Esophagus muscularis mucosa (tissue), 4 donors: ENCODE data around the gene PDE1A.

ENCODE experiments used
- EP300 ChIP-seq: sonication (generic); formaldehyde crosslinking; IDR thresholded peaks from one replicate; pipeline ENCODE4 v1.6.1; 2017; ENCODE audit warnings: antibody characterized with exemption
- POLR2A ChIP-seq: fragments of 450-650 bp; IDR thresholded peaks from one replicate; pipeline ENCODE4 v1.6.1; 2017; ENCODE audit warnings: antibody characterized with exemption, moderate library complexity, mild to moderate bottlenecking, low read depth
- POLR2AphosphoS5 ChIP-seq, 2 donors: sonication (generic); formaldehyde crosslinking; IDR thresholded peaks; one replicate each; pipeline ENCODE4 v1.6.1; 2017; ENCODE audit warnings: antibody characterized with exemption in 2 of 2
- TF ChIP-seq, protein P1 (sequence below), 3 experiments: fragments of 200-600 bp in 2 of 3; fragments of 450-650 bp in 1 of 3; sonication (generic) in 2 of 3; IDR thresholded peaks; one replicate each; pipeline ENCODE4 v1.5.1; 2017 to 2019; ENCODE audit warnings: antibody characterized with exemption in 3 of 3, mild to moderate bottlenecking in 2 of 3, moderate library complexity in 1 of 3

DNA sequence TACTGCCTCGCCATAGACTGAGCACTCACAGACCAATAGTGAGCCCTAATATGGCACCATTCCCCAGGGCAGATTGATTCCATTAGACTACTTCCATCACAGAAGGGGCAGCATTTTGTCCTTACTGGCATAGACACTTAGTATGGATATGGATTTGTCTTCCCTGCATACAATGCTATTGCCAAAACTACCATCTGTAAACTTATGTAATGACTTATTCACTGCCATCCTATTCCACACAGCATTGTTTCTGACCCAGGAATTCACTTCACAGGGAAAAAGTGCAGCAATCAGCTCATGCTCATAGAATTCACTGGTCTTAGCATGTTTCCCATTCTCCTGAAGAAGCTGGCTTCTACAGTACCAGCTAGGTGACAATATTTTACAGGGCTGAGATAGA is 262.1 kb downstream of the PDE1A start:
- TF ChIP-seq, protein P1, sequence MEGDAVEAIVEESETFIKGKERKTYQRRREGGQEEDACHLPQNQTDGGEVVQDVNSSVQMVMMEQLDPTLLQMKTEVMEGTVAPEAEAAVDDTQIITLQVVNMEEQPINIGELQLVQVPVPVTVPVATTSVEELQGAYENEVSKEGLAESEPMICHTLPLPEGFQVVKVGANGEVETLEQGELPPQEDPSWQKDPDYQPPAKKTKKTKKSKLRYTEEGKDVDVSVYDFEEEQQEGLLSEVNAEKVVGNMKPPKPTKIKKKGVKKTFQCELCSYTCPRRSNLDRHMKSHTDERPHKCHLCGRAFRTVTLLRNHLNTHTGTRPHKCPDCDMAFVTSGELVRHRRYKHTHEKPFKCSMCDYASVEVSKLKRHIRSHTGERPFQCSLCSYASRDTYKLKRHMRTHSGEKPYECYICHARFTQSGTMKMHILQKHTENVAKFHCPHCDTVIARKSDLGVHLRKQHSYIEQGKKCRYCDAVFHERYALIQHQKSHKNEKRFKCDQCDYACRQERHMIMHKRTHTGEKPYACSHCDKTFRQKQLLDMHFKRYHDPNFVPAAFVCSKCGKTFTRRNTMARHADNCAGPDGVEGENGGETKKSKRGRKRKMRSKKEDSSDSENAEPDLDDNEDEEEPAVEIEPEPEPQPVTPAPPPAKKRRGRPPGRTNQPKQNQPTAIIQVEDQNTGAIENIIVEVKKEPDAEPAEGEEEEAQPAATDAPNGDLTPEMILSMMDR (IDR thresholded peaks at IDR 0.05): no peak
- TF ChIP-seq POLR2AphosphoS5 (IDR thresholded peaks at IDR 0.05) (no peak), EP300 (no peak), POLR2A (no peak)
